Measurements from ENCODE around the gene GRIN2C. TPM values are rescaled to one million over a fixed set of nuclear protein-coding genes. Genes with fewer than 3 reads are reported as not detected.

Gene GRIN2C
- polyA plus RNA-seq, 3 donors, result 0.18 to 1.1 (median 0.56) TPM

DNA sequence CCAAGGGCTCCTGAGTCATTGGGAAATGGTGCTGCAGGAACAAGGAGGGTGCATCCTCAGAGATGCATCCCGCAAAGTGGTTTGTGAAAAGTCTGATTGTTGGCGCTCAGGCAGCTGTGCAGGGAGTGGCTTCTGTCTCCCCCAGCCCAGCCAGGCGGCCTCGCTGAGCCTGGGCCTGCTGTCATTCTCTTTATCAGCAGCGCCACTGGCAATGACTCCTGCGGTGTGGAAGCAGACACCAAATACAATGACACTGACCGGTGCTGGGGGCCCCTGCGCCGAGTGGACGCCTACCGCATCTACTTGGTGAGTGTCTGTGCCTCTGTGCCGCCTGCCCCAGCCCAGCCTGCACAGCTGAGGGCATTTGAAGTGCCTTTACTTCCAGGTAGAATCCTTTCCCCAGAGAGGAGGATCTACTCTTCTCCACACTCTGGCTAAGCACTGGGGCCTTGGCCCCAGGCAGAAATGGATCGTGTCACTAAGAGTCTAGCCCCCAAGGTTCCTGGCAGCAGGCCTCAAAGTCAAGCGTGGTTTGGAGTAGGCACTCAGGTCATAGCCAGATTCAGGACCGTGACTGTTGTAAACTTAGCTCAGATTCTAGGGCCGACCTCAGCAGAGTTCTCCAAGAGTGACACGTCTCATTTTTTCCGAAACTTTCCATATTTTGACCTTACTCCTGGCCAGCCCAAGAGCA, 64.2 kb downstream of the GRIN2C start:
- 91 to 95% (median 92%) methylated on average over 16 to 18 of the region's 18 CpGs for WGBS, 3 donors
- H3K27ac ChIP-seq (ENCODE audit: low read depth, low read length), result no peak overlapping the region

DNA sequence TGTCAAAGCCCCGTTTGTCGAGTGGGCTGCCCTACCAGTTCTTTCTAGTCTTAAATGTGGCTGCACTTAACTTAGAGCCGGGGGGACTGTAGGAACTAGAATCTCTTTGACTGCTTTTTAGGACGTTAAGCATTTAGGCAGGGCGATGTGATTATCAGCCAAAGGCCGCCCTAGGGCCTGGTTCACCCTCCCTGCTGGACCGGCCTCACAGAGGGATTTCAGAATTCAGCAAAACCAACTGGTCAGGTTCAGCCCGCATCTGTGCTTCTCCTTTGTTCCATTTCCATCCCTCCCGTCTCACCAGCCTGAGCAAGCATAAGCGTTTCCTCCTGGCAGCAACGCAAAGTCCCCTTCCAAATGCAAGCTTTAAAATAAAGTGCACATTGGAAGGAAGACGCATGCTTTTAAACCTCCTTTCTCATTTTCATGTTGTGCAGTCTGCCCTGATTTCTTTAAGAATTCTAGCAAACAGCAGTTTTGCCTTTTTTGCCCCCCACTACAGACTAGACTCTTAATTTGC, 67.0 kb downstream of the GRIN2C start:
- 89 to 96% (median 96%) methylated on average over 12 of the region's 12 CpGs for WGBS, 3 donors
- H3K27ac ChIP-seq (ENCODE audit: low read depth, low read length), result no peak overlapping the region

Other genes with a start within 250 kb of the GRIN2C start
- gene CD300E, start 236.1 kb downstream of the GRIN2C start, polyA plus RNA-seq, result 10 to 100 TPM in 1 of 3 donors, 1 to 10 TPM in 1, under 1 TPM in 1; 0.59 to 14.1 (median 1.3) TPM
- 1 to 10 TPM in 2 of 3 donors, under 1 TPM in 1; 0.36 to 2.3 (median 1.3) TPM for gene CD300LF, start 147.0 kb downstream of the GRIN2C start, polyA plus RNA-seq
- 1 to 10 TPM; 1.4 to 2.2 (median 1.7) TPM for gene RAB37, start 122.6 kb downstream of the GRIN2C start, polyA plus RNA-seq
- gene NHERF1, start 111.3 kb downstream of the GRIN2C start, polyA plus RNA-seq, result 10 to 100 TPM; 18.7 to 45.0 (median 23.6) TPM
- 10 to 100 TPM; 23.3 to 32.7 (median 24.7) TPM for gene NAT9, start 83.5 kb downstream of the GRIN2C start, polyA plus RNA-seq
- 10 to 100 TPM in 1 of 3 donors, 1 to 10 TPM in 2; 5.7 to 14.1 (median 6.2) TPM for gene FDXR, start 13.1 kb upstream of the GRIN2C start, polyA plus RNA-seq
- gene FADS6, start 33.7 kb upstream of the GRIN2C start, polyA plus RNA-seq, result under 1 TPM in 2 of 3 donors, not detected in 1; 0.05 to 0.06 TPM
- under 1 TPM in 1 of 3 donors, not detected in 2; 0.03 TPM for gene USH1G, start 63.4 kb upstream of the GRIN2C start, polyA plus RNA-seq
- under 1 TPM in 1 of 3 donors, not detected in 2; 0.06 TPM for gene OTOP2, start 64.4 kb upstream of the GRIN2C start, polyA plus RNA-seq
- gene OTOP3, start 76.0 kb upstream of the GRIN2C start, polyA plus RNA-seq, result under 1 TPM in 1 of 3 donors, not detected in 2; 0.38 TPM
- gene HID1, start 112.9 kb upstream of the GRIN2C start, polyA plus RNA-seq, result 10 to 100 TPM; 13.8 to 98.5 (median 26.3) TPM
- 10 to 100 TPM in 1 of 3 donors, 1 to 10 TPM in 2; 1.9 to 10.6 (median 7.0) TPM for gene CDR2L, start 127.7 kb upstream of the GRIN2C start, polyA plus RNA-seq
- gene MRPL58, start 152.8 kb upstream of the GRIN2C start, polyA plus RNA-seq, result 10 to 100 TPM; 27.7 to 43.5 (median 39.3) TPM
- 100 to 1,000 TPM; 180 to 535 (median 429) TPM for gene ATP5PD, start 187.1 kb upstream of the GRIN2C start, polyA plus RNA-seq
- gene KCTD2, start 187.3 kb upstream of the GRIN2C start, polyA plus RNA-seq, result 10 to 100 TPM in 2 of 3 donors, 1 to 10 TPM in 1; 8.4 to 31.6 (median 23.7) TPM
- gene SLC16A5, start 228.1 kb upstream of the GRIN2C start, polyA plus RNA-seq, result 1 to 10 TPM; 2.0 to 7.1 (median 5.6) TPM